ENCODE results near the gene SNX10. TPM values are rescaled to one million over a fixed set of nuclear protein-coding genes. Genes with fewer than 3 reads are reported as not detected.

SNX10 gene
- total and polyA plus RNA-seq, 2 of the 4 experiments (the other 2 are of a cell fraction), result not detected

DNA sequence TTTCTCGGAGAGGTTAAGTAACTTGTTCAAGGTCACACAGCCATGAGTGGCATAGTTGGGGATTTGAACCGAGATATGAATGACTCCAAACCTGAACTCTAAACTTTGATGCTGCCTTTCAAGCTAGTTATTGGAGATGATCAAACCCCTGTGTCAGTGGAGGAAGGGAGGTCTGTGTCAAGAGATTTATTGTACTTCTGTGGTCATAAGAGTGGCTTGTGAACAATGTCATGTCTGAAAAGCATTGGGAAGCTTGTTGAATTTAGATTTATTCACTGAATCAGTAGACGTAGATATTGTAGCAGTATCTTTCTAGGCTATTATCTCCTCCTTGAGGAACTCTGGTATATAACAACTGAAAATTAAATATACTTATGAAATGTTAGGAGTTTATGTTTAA, 27.3 kb downstream of the SNX10 start:
- no peak overlapping the region for H3K4me2 ChIP-seq (ENCODE audit: low read depth, low read length)
- BruUV-seq (replicated peaks), result no TSS peak
- in situ Hi-C loops (cut with MboI; ENCODE audit: low sequenced_read_pairs), result no loop called here

More for the DNA sequence above, 27.3 kb downstream of the SNX10 start:
- no peak overlapping the region for H2BK20ac ChIP-seq (ENCODE audit: low read depth, low read length)
- no peak overlapping the region for H3K9ac ChIP-seq (ENCODE audit: low read depth, low read length)
- ATAC-seq (ENCODE audit: low read depth) (peak; percentile 21; the same call in 1 of the 2 replicates), DNase-seq (no peak)
- H3K79me1 ChIP-seq (ENCODE audit: low read depth in 1 of 2, low read length in 2 of 2), result no peaks in the 10 kb centered on the region
- TF ChIP-seq SMC3 (IDR thresholded peaks at IDR 0.05; ENCODE audit: low read depth, low read length) (no peak), RCOR1 (IDR thresholded peaks at IDR 0.05; ENCODE audit: insufficient replicate concordance, low read length) (no peak), CHD1 (IDR thresholded peaks at IDR 0.05; ENCODE audit: low read depth, low read length) (no peak), RAD21 (IDR thresholded peaks at IDR 0.05; ENCODE audit: low read length) (no peak), MAZ (IDR thresholded peaks at IDR 0.05; ENCODE audit: borderline replicate concordance, low read depth, low read length) (no peak), NFE2L2 (IDR thresholded peaks at IDR 0.05; ENCODE audit: low read depth, low read length) (no peak), CEBPB (IDR thresholded peaks at IDR 0.05; ENCODE audit: low read depth, low read length) (no peak), ELK1 (IDR thresholded peaks at IDR 0.05; ENCODE audit: borderline replicate concordance, low read depth, low read length) (no peak), CTCF (conservative IDR thresholded peaks at IDR 0.05; ENCODE audit: low read depth, low read length) (no peak)
- H2BK120ac ChIP-seq (ENCODE audit: low read depth, low read length), result no peak overlapping the region
- no peak overlapping the region for H2AK5ac ChIP-seq (ENCODE audit: low read depth, low read length)
- H4K20me1 ChIP-seq (ENCODE audit: insufficient read depth, low read length), result no peaks in the 10 kb centered on the region
- no peak overlapping the region for H2AFZ ChIP-seq (replicated peaks; ENCODE audit: low read length, poor library complexity)
- no peak overlapping the region for H3K56ac ChIP-seq (ENCODE audit: extremely low read depth, insufficient read depth, low read length)
- POLR2A ChIA-PET (ENCODE audit: unreplicated experiment), result no interaction called here
- H2BK15ac ChIP-seq (ENCODE audit: low read depth, low read length), result no peak overlapping the region
- H3K23ac ChIP-seq (ENCODE audit: low read depth, low read length), result no peak overlapping the region
- CTCF ChIA-PET, result interaction anchor here (0.6 to 1.2 kb wide), 3 partner anchors 13 to 46 kb away, joined by 3 to 4 read pairs (median 3); no protein-coding TSS in a partner anchor
- no peak overlapping the region for H3K4me3 ChIP-seq (ENCODE audit: insufficient read depth, low read depth, low read length)
- no peaks in the 10 kb centered on the region for H3K27me3 ChIP-seq (ENCODE audit: control insufficient read depth, insufficient read depth, low read length)
- no peaks in the 10 kb centered on the region for H3K9me1 ChIP-seq (ENCODE audit: insufficient read depth, low read length)
- H2BK5ac ChIP-seq (ENCODE audit: low read depth, low read length, poor library complexity, severe bottlenecking), result no peak overlapping the region
- H3K27ac ChIP-seq (ENCODE audit: insufficient read depth, low read length), result no peak overlapping the region
- no peaks in the 10 kb centered on the region for H3K36me3 ChIP-seq (ENCODE audit: control insufficient read depth, insufficient read depth, low read length)
- no peaks in the 10 kb centered on the region for H3K9me3 ChIP-seq (ENCODE audit: control insufficient read depth, insufficient read depth, low read length)
- no peaks in the 10 kb centered on the region for H3K4me1 ChIP-seq (ENCODE audit: control insufficient read depth, insufficient read depth, low read length)
- no peak overlapping the region for H2AK9ac ChIP-seq (replicated peaks; ENCODE audit: low read depth, low read length, poor library complexity)
- 67% methylated on average over 1 of the region's 3 CpGs; no CpG with 5 or more reads in 1 of the 2 experiments for WGBS, 2 experiments (ENCODE audit: extremely low coverage in 2 of 2, insufficient read length in 1 of 2)
- dilution Hi-C loops (cut with HindIII; ENCODE audit: low sequenced_read_pairs, unreplicated experiment), result no loop called here
- no peak overlapping the region for H4K5ac ChIP-seq (ENCODE audit: low read depth, low read length)
- no peak overlapping the region for H3K14ac ChIP-seq (replicated peaks; ENCODE audit: low read depth, low read length)
- no peak overlapping the region for H3K18ac ChIP-seq (ENCODE audit: low read depth, low read length)
- intact Hi-C loops (cut with micrococcal nuclease), result no loop called here
- no peak overlapping the region for H4K8ac ChIP-seq (ENCODE audit: low read depth in 2 of 2, low read length in 2 of 2)
- H3K4ac ChIP-seq (ENCODE audit: low read depth, low read length), result no peak overlapping the region
- no peak overlapping the region for H4K91ac ChIP-seq (ENCODE audit: insufficient read depth, low read depth, low read length)

Data from IMR-90 (cell line).